Dedifferentiated amniotic fluid mesenchymal stem cell (primary cell): ENCODE results near the gene TACC3.

Source experiments
- DNase-seq: peaks from one replicate; pipeline ENCODE4 v3.0.0-alpha.2; 2016; ENCODE audit errors: extremely low spot score

The TACC3 gene

DNA sequence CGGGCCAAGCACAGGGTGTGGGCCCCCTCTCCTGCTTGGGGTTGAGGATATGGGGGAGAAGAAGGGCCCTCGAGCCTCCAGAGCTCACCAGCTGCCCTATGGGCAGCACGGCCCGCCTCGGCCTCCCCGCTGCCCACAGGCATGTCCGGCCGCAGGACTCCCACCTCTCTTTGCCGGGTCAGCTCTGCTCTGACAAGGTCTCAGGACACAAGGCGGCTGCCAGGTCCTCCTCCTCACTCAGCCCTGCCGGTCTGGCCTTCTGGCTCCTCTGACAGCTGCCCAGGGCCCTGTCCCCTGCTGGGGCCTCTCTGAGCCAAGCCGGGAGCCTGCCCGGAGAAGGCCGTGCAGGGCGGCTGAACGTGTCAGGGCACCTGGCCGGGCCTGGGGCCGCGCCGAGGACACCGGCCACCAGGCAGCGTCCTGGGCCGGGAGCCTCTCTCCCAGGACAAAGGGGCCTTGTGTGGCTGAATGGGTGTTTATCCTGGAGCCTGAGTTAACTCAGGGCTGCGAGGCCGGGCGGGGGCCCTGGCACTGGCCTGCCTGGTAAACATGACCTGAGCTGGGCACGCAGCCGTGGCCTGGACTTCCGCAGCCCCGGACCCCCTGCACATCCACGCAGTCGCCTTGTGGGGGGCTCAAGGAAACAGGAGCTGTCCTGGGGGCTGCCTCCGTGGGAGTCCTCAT, 25.7 kb downstream of the TACC3 start:
- no peak for DNase-seq

GRCh38 chr4:1747603-1747967, 26.3 kb downstream of the TACC3 start:
- no peak for DNase-seq

GRCh38 chr4:1748465-1748995, 27.2 kb downstream of the TACC3 start:
- DNase-seq: no peak

DNA sequence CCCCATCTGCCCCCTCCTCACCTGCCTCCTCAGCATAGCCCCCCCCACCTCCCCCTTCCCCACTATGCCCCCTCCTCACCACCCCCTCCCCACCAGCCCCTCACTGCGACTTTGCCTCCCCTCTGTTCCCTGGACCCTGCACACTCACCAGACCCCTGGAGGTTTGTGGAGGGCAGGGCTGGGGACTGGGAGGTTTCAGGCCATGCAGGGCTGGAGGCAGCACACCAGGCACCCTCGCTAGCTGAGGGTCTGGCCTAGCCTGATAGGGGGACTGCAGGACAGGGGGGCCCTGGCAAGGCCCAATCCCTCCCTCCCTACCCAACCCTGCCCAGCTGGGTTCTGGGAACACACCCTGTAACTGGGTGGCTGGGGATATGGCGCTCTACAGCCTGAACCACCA, 28.0 kb downstream of the TACC3 start:
- DNase-seq: no peak

DNA sequence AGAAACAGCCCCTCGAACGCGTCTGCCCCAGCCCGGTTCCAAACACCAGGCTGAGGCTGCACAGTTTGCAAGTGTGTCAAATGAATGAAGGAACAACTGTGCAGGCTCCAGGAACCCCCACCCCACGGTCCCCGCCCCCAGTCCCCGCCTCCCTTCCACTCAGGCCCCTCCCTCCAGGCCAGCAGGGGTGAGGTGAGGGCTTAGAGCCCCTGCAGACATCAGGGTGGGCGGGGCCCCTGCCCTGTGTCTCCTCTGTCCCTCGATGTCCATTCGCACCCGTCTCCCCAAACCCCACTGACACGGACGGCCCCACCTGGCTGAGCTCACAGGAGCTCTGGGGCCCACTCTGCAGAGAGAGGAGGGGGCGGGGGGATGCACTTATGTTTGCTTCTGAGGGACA, 28.5 kb downstream of the TACC3 start:
- no peak for DNase-seq

GRCh38 chr4:1750381-1751154, 29.2 kb downstream of the TACC3 start:
- no peak for DNase-seq

DNA sequence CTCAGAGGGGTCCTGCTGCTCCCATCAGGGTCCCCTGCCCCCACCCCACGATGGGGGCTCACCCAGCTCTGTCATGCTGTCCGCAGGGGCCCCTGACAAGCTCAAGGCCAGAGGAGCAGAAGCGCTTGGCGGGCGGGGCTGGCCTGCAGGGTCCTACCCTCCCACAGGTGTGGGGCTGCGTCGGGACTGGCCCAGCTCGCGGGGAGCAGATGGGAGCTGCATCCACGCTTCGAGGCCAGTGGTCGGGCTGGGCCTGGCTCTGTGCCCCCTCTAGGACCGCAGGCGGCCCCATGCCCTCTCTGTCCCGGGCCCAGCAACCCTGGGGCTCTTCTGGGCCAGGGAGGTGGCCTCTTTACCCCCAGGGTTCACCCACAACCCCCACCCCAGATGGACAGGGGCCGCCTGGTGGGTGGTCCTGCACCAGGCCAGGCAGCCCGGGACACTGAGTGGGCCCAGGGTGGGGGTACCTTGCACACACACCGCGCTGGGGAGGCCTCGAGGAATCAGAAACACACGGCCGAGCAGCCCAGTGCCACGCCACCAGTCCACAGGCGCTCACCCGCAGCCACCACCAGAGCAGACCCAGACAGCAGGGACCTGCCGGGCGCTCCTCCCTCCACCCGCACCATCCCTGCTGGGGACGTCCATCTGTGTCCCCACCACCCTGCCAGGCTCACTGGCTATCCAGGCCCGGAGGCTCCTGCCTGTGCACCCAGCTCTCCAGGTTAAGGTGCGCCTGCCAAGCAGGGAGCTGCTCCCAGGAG, 30.0 kb downstream of the TACC3 start:
- DNase-seq: no peak

- DNase-seq: no peak
Measured at GRCh38 chr4:1751919-1752283, 30.6 kb downstream of the TACC3 start.

DNA sequence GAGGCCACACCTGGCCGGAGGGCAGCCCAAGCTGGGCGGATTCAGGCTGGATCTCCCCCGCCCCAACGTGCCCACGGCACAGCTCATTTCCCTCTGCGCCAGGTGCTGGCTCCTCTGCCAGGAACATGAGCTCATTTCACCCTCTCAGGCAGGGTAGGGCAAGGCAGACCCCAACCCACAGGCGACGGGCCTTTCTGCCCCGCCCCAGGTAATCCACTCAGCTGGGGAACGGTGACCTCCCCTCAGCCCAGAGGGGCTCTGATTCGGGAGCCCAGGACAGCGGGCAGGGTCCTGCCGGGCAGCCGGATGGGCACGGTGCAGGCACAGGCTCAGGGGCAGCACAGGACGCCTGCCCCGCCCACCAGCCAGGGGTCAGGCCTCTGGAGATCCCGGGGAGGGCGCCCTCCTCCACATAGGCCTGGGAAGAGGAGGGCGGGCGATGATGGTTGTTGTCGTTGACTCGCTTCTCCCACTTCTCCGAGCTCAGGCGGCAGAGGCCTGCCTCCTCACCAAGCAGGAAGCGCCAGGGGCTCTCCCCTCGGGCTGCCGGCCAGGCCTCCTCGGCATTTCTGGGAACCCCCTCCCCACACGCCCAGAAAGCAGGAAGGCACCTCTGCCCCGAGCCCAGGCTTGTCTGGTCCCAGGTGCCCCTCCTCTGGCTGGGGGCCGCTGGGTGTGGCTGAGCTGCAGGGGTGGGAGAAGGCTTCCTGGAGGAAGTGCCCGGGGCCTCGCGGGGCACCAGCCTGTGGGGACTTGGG, 31.1 kb downstream of the TACC3 start:
- DNase-seq: no peak

DNA sequence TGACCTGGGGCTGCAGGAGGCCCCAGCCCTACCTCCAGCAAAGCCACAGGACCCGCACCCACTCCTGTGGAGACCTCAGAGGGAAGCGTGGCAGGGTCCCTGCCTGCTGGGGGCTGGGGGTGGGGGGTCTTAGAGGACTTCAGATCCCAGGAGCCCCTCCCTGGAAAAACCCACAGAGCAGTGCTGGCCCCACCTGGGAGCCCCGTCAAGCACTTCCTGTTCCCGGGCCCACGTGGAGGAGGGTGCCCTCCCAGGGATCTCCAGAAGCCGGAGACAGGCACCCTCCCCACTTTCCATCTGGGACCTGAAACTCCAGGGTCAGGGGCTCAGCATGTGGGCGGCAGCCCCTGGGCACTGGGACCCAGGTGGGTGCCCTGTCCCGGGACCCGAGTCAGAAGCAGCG, 32.0 kb downstream of the TACC3 start:
- DNase-seq: no peak

- DNase-seq: no peak
Measured at GRCh38 chr4:1753697-1754311, 32.5 kb downstream of the TACC3 start.

- DNase-seq: no peak
Measured at GRCh38 chr4:1754336-1754735, 33.0 kb downstream of the TACC3 start.

GRCh38 chr4:1755297-1755696, 34.0 kb downstream of the TACC3 start:
- DNase-seq: no peak

DNA sequence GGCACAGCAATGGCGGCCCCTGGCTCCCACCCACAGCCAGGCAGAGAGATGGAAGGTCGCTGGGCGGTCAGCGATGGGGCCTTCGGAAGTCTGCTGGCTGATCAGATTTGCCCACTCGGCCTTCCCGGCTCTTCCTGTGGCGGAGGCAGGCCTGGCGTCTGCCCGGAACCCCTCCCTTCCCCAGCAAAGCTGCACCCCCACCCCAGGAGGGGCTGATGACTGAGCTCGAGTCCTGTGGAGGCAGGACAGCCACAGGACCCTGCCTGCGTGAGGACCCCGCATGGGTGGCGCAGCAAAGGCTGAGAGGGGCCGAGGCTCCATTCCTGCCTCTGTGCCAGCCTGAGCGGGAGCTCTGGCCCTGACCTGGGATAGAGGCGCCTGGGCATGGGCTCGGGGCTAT, 34.8 kb downstream of the TACC3 start:
- DNase-seq: no peak

GRCh38 chr4:1756893-1757779, 35.8 kb downstream of the TACC3 start:
- no peak for DNase-seq

DNA sequence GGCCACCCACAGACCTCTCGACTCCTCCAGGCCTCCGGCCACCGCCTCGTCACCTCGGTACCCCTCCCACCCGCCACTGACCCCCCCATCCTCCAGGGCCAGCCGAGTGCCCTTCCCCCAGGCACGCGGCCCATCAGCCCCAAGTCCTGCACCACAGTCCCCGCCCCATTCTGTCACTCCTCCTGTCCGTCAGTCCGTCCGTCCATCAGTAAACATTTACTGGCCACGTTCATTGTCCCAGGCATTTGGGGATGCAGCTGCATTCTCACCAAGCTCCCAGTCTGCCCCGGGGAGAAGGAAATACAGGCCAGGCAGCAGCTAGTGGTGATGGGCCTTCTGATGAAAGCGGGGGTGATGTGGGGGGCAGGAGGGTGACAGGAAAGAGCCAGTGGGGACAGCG, 36.5 kb downstream of the TACC3 start:
- no peak for DNase-seq

GRCh38 chr4:1758306-1759121, 37.2 kb downstream of the TACC3 start:
- DNase-seq: no peak

- no peak for DNase-seq
Measured at GRCh38 chr4:1759170-1759817, 38.0 kb downstream of the TACC3 start.

- DNase-seq: no peak
Measured at GRCh38 chr4:1759818-1760223, 38.5 kb downstream of the TACC3 start.
